NOMO-1 (cell line): ENCODE results near the gene XRN2.

Source experiments
- DNase-seq, 2 experiments: peaks; one replicate each; lab custom pipeline; 2025; ENCODE audit not compliant: unreplicated experiment in 2 of 2; lab: John Stamatoyannopoulos, UW

XRN2 gene

DNA sequence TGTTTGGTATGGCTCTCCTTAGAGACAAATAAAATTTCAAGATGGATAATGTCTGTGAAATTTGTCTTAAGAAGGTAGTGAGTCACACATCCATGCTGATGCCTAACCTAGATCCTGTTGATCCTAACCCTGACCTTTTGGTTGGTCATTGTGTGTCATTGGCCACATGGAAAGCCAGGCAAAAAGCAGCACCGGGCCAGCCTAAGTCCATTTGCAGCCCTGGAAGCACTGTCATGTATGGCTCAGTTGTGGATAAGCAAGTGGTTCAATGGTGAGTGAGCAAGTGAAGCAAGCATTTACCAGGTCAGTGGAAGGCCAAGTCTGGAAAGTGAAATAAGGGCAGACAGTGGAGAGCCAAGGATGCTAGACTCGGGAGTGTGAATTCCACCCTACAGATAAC is 12.1 kb upstream of the XRN2 start:
- DNase-seq = no peak

DNA sequence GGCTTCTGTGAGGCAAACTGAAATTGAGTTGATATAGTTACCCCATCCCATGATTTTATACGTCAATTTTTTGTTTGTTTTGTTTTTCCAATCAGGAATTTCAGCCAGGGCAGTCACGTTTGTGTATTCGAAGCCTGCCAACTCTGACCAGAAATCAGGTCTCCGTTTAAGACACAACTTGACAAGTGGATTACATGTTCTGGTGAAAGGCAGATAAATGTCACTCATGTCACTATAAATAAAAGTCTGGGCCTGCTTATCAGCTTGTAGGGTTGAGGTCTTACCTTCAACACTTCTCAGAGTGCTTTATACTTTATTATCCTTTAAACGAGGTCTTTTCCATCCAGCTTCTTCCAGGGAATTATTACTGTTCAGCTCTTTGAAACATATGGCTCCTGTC is 8.4 kb upstream of the XRN2 start:
- no peak for DNase-seq

DNA sequence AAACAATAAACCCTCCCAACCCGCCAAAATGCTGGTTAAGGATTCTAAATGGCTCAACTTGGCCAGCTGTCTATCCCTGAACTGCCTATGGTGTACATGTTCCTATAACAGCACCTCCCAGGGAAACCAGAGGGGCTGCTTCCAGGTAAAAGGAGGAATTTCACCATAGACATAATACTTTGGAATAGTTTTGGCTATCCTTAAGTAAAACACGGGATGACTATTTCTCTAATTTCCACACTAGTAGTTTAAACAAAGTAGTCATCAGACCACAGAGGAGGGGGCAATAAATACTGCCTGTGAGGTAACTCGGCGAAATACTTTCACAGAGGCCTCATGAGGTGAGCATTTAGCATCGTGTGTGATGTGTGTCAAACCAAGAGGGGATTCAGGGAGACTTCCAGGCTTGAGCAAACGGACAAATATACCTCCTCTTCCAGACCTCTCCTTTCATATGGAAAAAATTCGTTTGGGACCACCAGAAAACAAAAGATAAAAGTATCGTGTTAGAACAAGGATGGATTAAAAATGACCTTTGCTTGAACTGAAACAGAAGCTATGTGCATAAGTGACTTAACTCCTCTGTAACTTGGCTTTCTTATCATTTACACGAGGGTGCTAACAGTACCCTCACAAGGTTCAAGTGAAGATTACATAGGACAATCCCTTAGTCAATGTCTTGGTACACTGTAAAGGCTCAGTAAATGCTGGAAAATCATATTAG is 1.0 kb upstream of the XRN2 start:
- no peak for DNase-seq

DNA sequence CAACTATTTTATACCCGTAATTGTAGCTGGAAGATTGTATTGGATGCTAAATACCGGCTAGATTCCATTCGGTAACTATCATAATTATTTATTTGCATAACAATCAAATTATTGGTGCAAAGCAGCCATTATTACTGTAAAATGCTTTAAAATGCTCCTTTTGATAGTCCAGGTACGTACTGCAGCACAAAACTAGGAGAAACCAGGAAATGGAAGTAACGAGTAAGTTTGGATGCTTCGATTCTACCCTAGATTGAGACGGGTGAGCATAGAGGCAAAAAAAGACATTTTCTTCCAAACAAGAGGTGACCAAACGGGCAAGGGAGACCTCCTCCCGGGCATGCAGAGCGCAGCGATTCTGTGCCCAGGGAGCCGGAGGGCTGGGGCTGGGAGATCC is 469 bp upstream of the XRN2 start:
- no peak for DNase-seq

DNA sequence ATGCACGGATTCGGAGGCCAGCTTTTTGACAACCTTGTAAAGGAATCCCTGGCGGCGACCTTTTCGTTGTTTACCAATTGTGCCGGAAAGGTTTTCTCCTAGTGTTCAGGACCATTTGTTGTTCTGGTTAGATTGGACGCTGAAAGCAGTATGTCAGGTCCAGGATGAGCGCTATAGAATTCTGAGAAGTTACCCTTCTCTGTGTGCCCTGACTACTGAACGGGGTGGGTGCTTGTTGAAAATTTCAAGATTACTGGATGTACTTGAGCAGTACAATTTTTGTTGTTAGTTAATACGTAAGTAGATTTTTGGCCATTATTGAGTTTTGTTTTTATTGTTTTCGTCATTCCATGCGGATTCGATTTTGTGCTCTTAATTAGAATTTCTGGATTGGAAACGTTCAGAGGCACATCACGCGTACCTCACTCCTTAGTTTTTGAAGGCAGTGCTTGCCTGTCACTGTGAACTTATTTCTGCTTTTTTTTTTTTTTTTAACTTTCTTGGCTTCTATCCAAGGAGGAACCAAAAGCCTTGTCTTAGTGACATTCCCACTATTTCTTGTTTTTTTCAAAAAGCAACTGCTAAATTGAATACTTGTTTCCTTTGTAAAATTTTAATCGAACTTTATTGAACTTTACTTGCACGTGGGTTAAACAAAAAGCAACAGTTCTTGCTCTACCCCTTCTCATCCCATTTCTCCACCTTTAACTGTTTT is 898 bp downstream of the XRN2 start:
- DNase-seq = peak in 1 of 2 experiments; percentile 11

DNA sequence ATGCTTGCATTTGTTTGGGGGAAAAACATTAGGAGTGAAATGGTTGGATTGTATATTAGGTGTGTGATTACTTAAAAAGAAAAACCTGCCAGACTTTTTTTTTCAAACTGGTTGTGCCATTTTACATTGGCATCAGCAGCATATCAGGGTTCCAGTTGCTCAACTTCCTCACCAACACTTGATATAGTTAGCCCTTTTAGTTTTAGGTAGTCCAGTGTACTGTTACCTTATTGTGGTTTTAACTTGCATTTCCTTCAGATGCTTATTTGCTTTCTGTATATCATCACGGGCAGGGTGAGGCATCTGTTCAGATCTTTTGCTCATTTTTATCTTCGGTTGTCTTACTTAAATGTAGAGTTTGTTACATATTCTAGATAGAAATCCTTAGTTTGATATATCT is 5.2 kb downstream of the XRN2 start:
- DNase-seq = no peak

DNA sequence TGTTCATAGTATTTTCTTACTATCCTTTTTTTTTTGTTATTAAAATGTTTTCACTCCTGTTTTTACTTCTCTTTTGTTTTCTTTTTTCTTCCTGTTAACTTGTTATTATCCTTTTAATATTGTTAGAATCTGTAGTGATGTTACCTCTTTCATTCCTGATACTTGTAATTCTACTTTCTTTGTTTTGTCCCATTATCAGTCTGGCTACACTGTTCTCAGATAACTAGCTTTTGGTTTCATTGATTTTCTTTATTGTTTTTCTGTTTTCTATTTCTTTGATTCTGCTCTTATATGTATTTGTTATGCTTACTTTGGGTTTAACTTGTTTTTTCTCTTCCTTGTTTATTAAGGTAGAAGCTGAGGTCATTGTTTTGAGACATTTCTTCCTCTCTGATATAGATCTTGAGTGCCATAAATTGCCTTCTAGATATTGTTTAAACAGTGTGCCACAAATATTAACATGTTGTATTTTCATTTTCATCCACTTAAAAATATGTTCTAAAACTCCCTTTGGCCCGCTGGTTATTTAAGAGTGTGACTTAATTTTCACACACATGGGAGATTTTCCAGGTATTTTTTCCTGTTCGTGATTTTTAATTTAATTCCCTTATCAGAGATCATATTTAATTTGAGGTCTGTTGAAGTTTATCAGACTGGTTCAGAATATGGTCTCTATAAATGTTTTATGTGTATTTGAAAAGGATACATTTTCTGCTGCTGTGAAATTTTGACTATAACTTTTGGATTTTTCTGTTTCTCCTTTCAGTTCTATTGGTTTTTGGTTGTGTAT is 6.7 kb downstream of the XRN2 start:
- no peak for DNase-seq

DNA sequence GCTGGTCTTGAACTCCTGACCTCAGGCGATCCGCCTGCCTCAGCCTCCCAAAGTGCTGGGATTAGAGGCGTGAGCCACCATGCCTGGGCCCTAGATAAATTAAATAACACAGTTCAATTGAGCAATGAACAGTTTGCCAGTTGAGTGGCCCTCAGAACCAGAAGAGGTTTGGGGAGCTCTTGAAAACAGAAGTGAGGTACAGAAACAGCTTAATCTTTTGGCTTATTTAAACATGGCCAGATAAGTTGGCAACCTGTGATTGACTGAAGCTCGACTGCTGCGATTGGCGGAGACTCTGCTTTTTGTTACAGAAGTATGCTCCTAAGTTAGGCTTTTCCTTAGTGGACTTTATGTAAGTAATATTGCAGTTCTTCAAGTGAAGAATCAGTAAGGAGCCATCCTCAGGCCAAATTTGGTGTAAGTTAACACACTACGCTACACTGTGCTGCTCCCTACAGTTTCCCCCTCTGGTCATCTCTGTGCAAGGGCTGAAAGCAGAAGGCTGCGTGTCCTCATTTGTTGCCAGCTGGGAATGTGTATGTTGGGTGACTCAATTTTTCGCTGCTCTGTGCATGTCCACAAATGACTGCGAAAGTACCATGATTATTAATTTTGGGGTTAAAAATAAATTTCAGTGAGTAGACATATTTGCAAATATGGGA is 9.8 kb downstream of the XRN2 start:
- no peak for DNase-seq

DNA sequence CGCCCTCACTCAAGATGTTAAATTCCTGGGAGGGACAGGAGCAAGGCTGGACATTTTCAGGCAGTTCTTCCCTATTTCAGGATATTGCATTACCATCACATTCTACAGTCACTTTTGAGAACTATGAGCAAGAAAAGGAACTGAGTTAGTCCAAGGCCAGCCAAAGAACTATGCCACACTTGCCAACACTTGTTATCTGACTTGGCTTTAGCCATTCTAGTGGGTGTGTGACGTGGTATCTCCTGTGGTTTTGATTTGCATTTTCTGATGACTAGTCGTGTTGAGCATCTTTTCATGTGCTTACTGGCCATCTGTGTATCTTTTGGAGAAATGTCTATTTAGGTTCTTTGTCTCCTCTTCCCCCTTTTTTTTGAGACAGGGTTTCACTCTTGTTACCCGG is 12.0 kb downstream of the XRN2 start:
- no peak for DNase-seq

DNA sequence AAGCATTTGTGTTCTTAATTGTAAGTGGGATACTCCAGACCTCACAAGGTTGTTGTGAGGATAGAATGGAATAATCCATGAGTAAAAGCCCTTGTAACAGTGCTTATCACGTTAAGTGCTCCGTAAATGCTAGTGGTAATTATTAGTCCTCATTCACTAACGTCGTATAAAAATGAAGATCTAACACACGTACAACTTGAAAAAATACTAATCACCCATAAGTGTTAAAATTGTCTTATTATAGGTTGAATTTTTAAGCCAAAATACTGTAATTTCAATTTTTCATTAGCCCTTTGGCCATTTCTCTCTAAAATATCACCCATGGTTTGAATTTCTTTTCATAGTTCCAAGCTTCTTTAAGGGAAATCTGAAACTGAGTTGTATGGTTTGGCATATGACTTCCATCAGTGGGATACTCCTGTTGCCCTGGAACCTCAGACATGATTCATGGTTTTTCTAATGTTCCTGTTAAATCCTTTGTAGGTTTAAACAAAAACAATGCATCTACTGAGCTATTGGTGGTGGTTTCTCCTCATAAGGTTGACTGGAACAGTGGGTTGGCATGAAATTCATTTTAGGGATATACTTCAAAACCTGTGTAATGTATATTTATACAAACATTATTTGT is 19.1 kb downstream of the XRN2 start:
- no peak for DNase-seq

DNA sequence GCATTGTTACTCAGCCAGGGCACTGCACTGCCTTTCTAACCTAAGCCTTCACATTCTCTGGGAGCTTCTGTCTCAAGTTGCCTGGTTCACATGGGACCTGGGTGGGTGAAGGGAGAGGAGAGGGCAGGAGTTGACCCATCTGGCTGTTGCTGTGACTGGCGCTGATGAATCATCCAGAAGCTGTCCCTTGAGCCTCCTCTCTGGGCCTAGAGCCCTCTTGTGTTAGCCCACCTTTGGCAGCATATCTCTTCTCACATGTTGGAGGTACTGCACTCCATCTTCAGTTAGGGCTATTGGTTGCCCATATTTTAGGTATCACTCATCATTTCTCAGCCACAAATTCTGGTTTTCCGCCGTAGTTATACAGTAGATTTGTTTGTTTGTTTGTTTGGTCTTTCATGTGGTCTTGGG is 19.8 kb downstream of the XRN2 start:
- no peak for DNase-seq

DNA sequence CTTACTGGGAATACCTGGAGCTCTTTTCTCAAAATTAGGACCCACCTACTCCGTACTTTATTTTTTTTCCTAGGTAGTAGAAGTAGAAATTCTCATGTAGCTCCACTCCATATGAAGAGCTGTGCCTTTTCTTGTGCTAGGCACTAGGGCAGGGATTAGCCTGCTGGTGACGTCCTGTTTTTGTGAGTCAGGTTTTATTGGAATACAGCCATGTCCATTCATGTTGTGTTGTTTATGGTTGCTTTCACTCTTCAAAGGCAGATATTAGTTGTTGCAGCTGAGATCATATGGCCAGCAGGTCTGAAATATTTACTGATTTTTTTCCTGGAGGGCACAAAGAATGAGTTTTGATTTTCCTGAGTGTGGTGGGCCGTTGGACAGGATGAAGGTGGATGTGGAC is 20.5 kb downstream of the XRN2 start:
- no peak for DNase-seq

DNA sequence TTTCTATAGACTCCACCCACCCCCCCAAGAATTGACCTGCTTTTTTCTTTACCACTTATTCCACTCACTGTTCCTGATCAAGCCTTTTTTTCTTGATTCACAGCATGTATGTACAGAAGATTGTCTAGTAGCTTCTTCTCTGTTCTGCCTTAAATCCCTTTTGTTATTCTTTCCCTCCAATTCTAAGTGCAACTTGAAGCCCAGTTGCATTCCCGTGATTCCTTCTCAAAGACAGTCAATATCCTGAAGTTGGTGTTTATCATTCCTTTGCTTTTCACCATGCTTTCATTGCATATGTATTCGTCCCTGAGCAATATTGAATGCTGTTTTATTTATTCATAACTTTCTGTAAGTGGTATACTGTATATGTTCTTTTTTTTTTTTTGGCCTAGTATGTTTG is 21.0 kb downstream of the XRN2 start:
- no peak for DNase-seq

DNA sequence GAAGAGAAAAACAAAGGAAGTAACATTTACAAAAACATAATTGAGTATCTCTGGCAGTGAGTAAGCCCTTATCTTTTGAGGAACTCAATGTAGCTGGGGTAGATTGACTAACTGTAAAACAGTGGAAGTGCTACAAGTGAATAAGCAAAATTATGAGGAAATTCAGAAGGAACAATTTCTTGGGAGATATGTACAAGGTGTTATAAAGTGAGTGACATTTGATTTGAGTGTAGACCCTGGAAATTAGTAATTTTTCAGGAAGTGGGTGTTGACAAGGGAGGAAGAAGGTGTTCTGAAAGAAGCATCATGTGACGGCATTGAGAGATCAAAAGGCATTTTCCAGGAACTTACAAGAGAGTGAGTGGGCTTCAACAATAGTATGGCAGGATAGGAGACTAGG is 22.2 kb downstream of the XRN2 start:
- DNase-seq = peak in 1 of 2 experiments; percentile 71

DNA sequence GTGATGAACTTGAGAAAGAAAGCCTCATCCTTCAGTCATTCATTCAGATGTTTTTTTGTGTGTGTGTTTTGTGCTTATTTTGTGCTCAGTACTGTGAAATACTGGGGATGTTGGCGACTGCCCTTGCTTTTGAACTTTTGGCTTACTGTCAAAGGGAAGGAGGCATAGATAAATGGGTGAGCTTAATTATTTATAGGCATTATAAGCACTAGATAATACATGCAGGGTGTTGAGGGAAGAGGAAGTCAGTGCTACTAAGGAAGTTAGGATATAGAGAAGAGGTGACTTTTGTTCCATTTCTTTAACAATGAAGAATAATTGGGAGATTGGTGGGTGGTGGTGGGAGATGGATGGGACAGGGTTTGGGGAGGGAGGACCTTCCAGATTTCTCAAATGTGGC is 23.6 kb downstream of the XRN2 start:
- DNase-seq = no peak

DNA sequence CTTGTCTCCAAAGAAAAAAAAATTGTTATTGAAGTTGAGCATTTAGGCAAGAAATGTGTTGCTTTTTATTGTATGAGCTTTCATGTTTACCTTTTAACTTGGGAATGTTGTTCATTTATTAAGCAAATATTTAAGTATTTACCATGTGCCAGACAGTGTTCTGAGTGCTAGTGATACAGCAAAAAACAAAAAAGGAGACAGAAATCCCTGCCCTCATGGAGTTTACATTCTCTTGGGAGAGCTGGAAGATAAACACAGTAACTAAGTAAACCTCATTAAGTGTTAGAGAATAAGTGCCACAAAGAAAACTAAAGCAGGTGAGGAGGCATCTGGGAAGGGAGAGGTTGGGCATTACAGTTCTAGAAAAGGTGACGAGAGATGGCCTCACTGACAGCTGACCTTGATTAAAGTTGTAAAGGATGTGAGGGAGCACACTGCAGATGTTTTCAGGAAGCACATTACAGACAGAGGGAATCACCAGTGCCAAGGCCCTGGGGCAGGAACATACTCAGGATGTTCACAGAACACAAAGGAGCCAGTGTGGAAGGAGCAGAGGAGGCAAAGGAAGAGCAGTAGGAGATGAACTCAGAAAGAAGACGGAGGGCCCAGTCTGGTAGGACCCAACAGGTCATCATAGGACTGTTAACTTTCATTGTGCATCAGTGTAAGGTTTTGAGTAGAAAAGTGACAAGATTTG is 33.5 kb downstream of the XRN2 start:
- no peak for DNase-seq

DNA sequence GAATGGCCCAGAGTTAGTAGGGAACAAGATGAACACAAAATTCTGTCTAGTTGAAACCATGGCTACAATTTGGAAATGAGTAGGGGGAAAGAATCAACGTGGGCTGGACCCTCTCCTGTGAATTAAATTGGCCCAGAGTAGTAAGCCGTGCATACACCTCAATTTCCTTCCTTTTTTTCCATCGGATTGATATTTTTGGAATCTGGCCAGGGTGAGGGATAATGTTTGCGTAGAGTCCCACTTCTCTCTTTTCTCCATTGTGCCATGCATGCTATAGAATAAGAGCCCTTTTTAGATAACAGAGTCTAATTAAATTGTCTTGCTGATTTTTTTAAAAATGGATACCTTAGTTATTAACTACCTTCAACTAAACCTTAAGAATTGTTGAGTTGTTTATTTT is 35.2 kb downstream of the XRN2 start:
- no peak for DNase-seq

DNA sequence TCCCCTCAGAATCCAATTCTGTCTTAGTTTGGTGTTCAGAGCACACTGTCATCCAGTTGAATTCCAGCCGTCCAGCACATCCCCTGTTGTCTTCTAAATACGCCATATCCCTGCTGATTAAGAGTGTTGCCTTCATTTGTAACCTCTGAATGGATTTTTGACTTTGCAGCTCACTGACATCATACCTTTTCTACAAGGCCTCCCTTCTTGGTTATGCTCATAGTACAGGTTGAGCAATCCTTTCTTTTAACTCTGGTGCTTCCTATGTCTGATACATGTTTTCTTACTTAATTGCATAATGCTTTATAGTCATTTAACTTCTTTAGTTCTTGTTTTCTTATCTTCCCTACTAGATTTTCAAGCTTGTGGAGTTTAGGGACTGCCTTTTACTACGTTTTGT is 36.4 kb downstream of the XRN2 start:
- peak in 1 of 2 experiments; percentile 38 for DNase-seq

DNA sequence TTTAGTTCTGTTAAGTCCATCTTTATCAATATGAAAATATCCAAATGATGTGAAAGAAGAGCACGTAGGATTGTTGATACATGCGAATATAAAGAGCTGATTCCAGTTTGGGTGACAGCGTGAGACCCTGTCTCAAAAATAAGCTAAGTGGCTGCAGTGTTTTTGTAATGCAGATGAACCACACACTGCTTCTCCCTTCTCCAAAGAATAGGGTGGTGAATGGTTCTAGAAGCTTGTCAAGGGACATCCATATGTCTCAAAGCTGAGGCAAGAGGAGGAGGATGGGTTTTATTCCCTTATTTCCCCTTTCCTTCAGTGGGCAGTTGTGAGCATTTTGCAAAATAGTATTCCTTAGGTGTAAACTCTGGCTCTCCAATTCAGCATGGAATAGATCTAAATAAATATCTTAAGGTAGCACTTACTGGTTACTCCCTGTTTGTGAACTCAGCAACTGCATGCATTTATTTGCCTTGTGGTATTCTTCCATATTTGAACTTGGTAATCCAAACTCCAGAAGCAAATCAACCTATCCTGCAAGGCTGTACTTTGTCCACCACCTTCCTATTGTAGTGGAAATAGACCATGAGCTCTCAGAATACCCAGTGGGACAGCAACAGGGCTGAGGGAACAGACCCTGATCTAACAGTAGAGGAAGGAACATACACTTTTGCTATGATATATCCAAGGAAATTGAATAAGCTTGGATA is 38.0 kb downstream of the XRN2 start:
- no peak for DNase-seq
